Upper lobe of left lung (tissue), 4 donors: ENCODE data around the gene HSPD1.

Experiments used
- EP300 ChIP-seq, 4 donors: sonication (generic); formaldehyde crosslinking; IDR thresholded peaks; one replicate each; pipeline ENCODE4 v1.5.1; 2017; ENCODE audit warnings: antibody characterized with exemption in 4 of 4, control low read depth in 2 of 4
- POLR2A ChIP-seq, 4 donors: fragments of 450-650 bp; IDR thresholded peaks; one replicate each; pipeline ENCODE4 v1.5.1; 2016 to 2017; ENCODE audit warnings: antibody characterized with exemption in 4 of 4, mild to moderate bottlenecking in 2 of 4
- TF ChIP-seq, protein P1 (sequence below), 6 experiments: fragments of 450-650 bp in 4 of 6; fragments of 200-600 bp in 2 of 6; sonication (generic) in 2 of 6; IDR thresholded peaks; one replicate each; pipeline ENCODE4 v1.5.1; 2016 to 2019; ENCODE audit warnings: antibody characterized with exemption in 6 of 6

DNA sequence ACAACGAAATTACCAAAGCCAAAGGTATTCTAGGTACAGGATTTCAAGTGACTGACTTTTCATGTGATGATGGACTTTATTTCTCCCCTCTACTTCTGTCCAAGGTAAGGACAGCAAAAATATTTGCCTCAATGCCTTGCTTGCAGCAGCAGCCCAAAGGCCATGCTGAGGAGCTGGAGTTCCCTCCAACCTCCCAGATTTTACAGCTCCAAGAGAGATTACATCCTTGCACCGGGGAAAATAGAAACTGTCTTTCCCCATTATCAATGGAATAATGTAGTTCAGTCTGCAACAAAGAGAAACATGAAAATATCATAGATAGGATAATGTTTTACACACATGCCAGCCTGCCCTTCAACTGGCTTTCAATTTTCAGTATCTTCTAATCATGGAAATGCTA lies 13.5 kb downstream of the HSPD1 start:
- TF ChIP-seq POLR2A (IDR thresholded peaks at IDR 0.05) (no peak), EP300 (IDR thresholded peaks at IDR 0.05) (no peak)
- TF ChIP-seq, protein P1, sequence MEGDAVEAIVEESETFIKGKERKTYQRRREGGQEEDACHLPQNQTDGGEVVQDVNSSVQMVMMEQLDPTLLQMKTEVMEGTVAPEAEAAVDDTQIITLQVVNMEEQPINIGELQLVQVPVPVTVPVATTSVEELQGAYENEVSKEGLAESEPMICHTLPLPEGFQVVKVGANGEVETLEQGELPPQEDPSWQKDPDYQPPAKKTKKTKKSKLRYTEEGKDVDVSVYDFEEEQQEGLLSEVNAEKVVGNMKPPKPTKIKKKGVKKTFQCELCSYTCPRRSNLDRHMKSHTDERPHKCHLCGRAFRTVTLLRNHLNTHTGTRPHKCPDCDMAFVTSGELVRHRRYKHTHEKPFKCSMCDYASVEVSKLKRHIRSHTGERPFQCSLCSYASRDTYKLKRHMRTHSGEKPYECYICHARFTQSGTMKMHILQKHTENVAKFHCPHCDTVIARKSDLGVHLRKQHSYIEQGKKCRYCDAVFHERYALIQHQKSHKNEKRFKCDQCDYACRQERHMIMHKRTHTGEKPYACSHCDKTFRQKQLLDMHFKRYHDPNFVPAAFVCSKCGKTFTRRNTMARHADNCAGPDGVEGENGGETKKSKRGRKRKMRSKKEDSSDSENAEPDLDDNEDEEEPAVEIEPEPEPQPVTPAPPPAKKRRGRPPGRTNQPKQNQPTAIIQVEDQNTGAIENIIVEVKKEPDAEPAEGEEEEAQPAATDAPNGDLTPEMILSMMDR (IDR thresholded peaks at IDR 0.05), result no peak
